Measurements from ENCODE around the gene PAH. TPM values are rescaled to one million over a fixed set of nuclear protein-coding genes. Genes with fewer than 3 reads are reported as not detected.
"Not testable (repeated sequence)": the region's sequence is repeated elsewhere in the genome, so short reads cannot be mapped to it uniquely, and the experiment has no call there.

Gene PAH
- total RNA-seq, 2 experiments from 2014 or later = not detected

DNA sequence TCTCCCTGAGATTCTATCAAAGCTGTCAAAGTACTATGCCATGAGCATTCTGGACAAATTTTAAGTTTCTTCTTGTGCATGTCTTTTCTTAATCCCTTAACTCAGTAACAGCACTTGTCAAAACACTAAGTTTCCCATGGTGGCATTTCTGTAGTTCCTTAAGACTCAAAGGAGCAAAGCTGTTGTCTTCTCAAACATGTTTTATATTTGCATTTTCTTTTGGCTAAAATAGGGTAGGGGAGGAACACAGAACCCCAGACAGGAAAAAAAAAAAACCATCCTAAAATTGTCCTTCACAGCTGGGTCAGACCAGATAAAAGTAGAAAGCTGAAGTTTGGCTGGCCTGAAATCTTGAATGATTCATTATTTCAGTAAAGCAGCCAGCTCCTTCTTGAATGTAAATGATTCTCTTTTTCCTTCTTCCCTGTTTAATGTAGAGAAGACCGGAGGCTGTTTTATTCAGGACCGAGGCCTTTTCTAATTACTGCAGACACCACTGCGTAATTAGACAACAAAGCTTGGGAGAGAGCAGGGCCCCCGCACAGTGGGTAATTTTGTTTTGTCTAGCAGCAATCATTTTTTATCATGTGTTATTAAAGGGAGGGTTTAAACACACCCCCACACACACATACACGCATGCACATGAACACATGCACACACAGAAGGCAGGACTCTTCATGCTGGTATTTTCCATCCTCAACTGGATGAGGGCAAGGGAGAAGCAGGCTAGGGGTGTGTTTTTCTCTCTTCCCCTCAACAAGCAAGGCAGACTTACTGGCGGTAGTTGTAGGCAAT lies 51.0 kb downstream of the PAH start:
- Mint-ChIP-seq H3K27ac (no peak overlapping the region), H3K9me3 (ENCODE audit: low read depth) (peaks cover 2% of the 10 kb centered on the region), H3K4me3 (no peak overlapping the region), H3K27me3 (no peaks in the 10 kb centered on the region), H3K4me1 (no peaks in the 10 kb centered on the region), H3K36me3 (no peaks in the 10 kb centered on the region)
- CTCF ChIA-PET = interaction anchor here (1.0 kb wide), 1 partner anchor 18 kb away, joined by 4 read pairs; no protein-coding TSS in a partner anchor
- ATAC-seq (no peak), DNase-seq (no peak)

DNA sequence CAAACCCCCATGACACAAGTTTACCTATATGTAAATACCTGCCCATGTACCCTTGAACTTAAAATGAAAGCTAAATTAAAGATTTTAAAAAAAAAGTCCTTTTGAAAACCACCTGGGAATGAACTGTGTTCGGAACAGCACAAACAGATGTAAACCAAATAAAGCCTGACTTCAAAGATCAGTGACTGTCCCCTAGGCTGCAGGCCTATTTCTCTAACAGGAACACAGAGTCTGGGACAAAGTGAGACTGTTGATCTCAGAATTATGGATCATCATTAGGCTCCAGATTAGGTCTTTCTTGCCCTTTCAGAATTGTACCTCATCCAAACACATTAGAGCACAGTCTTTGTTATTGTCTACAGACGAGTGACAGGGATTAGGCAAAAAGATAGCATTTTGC lies 54.6 kb downstream of the PAH start:
- CTCF ChIA-PET = no interaction called here
- DNase-seq (no peak), ATAC-seq (no peak)
- Mint-ChIP-seq H3K4me3 (no peak overlapping the region), H3K36me3 (no peaks in the 10 kb centered on the region), H3K9me3 (ENCODE audit: low read depth) (peaks cover 2% of the 10 kb centered on the region), H3K4me1 (no peaks in the 10 kb centered on the region), H3K27ac (no peak overlapping the region), H3K27me3 (no peaks in the 10 kb centered on the region)

DNA sequence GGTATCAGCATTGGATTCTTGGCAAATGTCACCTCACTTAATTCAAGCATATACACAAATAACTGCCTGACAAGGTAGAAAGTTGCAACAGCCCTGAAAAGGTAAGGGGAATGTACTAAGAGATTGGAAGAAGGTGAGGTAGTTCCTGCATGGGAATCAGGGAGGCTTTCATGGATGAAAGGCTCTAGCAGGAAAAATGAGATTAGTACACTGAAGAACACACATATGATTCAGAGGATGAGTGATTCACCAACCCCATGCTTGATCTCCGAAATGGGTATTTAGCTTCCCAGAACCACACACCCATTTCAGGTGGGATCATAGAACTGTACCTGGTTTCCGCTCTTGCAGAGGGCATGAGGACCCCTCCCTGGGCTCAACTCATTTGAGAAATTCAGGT lies 65.8 kb downstream of the PAH start:
- no peak for ATAC-seq
- Mint-ChIP-seq H3K36me3 (no peaks in the 10 kb centered on the region), H3K9me3 (ENCODE audit: low read depth) (no peaks in the 10 kb centered on the region), H3K4me3 (no peak overlapping the region), H3K27ac (no peak overlapping the region), H3K4me1 (no peaks in the 10 kb centered on the region), H3K27me3 (peaks cover 2% of the 10 kb centered on the region)
- CTCF ChIA-PET = no interaction called here
- DNase-seq = no peak

- peaks cover 2% of the 10 kb centered on the region for H3K27me3 Mint-ChIP-seq
- no peaks in the 10 kb centered on the region for H3K36me3 Mint-ChIP-seq
- no peak overlapping the region for H3K4me3 Mint-ChIP-seq
- no peak for ATAC-seq
- DNase-seq = no peak
- no peaks in the 10 kb centered on the region for H3K9me3 Mint-ChIP-seq (ENCODE audit: low read depth)
- CTCF ChIA-PET = no interaction called here
- no peak overlapping the region for H3K27ac Mint-ChIP-seq
- no peaks in the 10 kb centered on the region for H3K4me1 Mint-ChIP-seq
These were observed 67.2 kb downstream of the PAH start for GRCh38 chr12:102849722-102850447.

DNA sequence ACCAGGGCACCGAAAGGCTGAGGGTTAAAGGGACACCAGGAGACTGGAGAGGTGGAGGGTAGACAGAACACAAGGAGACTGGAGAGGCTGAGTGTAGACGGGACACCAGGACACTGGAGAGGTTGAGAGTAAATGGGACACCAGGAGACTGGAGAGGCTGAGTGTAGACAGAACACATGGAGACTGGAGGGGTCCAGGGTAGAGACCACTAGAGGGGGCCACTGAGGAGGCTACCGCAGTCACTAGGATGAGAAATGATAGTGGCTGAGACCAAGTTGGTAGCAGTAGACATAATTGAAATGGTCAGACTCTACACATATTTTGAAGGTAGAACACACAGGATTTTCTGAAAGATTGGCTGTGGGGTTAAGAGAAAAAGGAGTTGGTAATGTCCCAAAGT lies 68.2 kb downstream of the PAH start:
- Mint-ChIP-seq H3K9me3 (ENCODE audit: low read depth) (no peaks in the 10 kb centered on the region), H3K4me1 (no peaks in the 10 kb centered on the region), H3K27me3 (no peaks in the 10 kb centered on the region), H3K36me3 (no peaks in the 10 kb centered on the region), H3K27ac (no peak overlapping the region), H3K4me3 (no peak overlapping the region)
- DNase-seq (no peak), ATAC-seq (no peak)
- CTCF ChIA-PET = no interaction called here

GRCh38 chr12:102847131-102847530 lies 69.9 kb downstream of the PAH start:
- ATAC-seq (no peak), DNase-seq (no peak)
- Mint-ChIP-seq H3K4me1 (no peaks in the 10 kb centered on the region), H3K36me3 (no peaks in the 10 kb centered on the region), H3K27ac (no peak overlapping the region), H3K27me3 (no peaks in the 10 kb centered on the region), H3K4me3 (no peak overlapping the region), H3K9me3 (ENCODE audit: low read depth) (no peaks in the 10 kb centered on the region)
- CTCF ChIA-PET = no interaction called here

- CTCF ChIA-PET = no interaction called here
- ATAC-seq (no peak), DNase-seq (no peak)
- H3K4me1 Mint-ChIP-seq = no peaks in the 10 kb centered on the region
- H3K27me3 Mint-ChIP-seq = no peaks in the 10 kb centered on the region
- H3K9me3 Mint-ChIP-seq (ENCODE audit: low read depth) = no peaks in the 10 kb centered on the region
- H3K27ac Mint-ChIP-seq = no peak overlapping the region
- no peaks in the 10 kb centered on the region for H3K36me3 Mint-ChIP-seq
- no peak overlapping the region for H3K4me3 Mint-ChIP-seq
These were observed 83.2 kb downstream of the PAH start for GRCh38 chr12:102833687-102834441.

DNA sequence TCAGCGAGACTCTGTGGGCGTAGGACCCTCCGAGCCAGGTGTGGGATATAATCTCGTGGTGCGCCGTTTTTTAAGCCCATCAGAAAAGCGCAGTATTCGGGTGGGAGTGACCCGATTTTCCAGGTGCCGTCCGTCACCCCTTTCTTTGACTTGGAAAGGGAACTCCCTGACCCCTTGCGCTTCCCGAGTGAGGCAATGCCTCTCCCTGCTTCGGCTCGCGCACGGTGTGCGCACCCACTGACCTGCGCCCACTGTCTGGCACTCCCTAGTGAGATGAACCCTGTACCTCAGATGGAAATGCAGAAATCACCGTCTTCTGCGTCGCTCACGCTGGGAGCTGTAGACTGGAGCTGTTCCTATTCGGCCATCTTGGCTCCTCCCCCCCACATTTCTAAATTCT lies 84.2 kb downstream of the PAH start:
- H3K9me3 Mint-ChIP-seq (ENCODE audit: low read depth); DNase-seq; ATAC-seq; H3K27me3 Mint-ChIP-seq; H3K27ac Mint-ChIP-seq; H3K4me3 Mint-ChIP-seq; H3K4me1 Mint-ChIP-seq; CTCF ChIA-PET; H3K36me3 Mint-ChIP-seq: not testable (repeated sequence)

- Mint-ChIP-seq H3K27ac (no peak overlapping the region), H3K36me3 (peaks cover 1% of the 10 kb centered on the region), H3K4me1 (no peaks in the 10 kb centered on the region), H3K27me3 (peaks cover 42% of the 10 kb centered on the region), H3K9me3 (ENCODE audit: low read depth) (no peaks in the 10 kb centered on the region), H3K4me3 (no peak overlapping the region)
- DNase-seq = no peak
- CTCF ChIA-PET = no interaction called here
- no peak for ATAC-seq
These were observed 92.7 kb downstream of the PAH start for GRCh38 chr12:102824218-102824835.

DNA sequence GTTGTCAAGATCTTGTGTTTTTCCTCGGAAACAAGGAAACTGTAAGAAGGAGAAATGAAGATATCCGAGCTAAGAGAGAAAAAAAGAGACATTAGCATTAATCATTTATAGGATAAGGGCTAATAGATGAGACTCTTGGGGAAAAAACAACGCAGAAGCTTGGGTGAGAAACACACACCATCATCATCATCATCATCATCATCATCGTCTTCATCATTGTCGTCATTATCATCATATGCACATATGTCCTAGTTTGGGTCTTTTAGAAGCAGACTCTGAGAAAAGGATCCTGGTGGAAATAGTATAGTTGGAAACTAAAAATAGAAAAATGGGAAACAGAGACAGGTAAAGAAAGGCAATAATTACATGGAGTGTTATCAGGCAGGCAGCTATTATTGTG lies 95.9 kb downstream of the PAH start:
- H3K27ac Mint-ChIP-seq = no peak overlapping the region
- no peaks in the 10 kb centered on the region for H3K4me1 Mint-ChIP-seq
- no peaks in the 10 kb centered on the region for H3K9me3 Mint-ChIP-seq (ENCODE audit: low read depth)
- CTCF ChIA-PET = interaction anchor here (0.7 to 1.0 kb wide), 2 partner anchors 29 to 52 kb away, joined by 3 read pairs; no protein-coding TSS in a partner anchor
- peaks cover 40% of the 10 kb centered on the region for H3K27me3 Mint-ChIP-seq
- DNase-seq = no peak
- no peak overlapping the region for H3K4me3 Mint-ChIP-seq
- peaks cover 1% of the 10 kb centered on the region for H3K36me3 Mint-ChIP-seq
- ATAC-seq = no peak

GRCh38 chr12:102816816-102817434 lies 100.1 kb downstream of the PAH start:
- no peak for DNase-seq
- Mint-ChIP-seq H3K4me1 (no peaks in the 10 kb centered on the region), H3K4me3 (no peak overlapping the region), H3K27me3 (peaks cover 14% of the 10 kb centered on the region), H3K9me3 (ENCODE audit: low read depth) (no peaks in the 10 kb centered on the region), H3K36me3 (no peaks in the 10 kb centered on the region), H3K27ac (no peak overlapping the region)
- CTCF ChIA-PET = interaction anchor here (0.7 to 1.2 kb wide), 3 partner anchors 8 to 1010 kb away, joined by 3 read pairs; no protein-coding TSS in a partner anchor
- ATAC-seq = no peak

DNA sequence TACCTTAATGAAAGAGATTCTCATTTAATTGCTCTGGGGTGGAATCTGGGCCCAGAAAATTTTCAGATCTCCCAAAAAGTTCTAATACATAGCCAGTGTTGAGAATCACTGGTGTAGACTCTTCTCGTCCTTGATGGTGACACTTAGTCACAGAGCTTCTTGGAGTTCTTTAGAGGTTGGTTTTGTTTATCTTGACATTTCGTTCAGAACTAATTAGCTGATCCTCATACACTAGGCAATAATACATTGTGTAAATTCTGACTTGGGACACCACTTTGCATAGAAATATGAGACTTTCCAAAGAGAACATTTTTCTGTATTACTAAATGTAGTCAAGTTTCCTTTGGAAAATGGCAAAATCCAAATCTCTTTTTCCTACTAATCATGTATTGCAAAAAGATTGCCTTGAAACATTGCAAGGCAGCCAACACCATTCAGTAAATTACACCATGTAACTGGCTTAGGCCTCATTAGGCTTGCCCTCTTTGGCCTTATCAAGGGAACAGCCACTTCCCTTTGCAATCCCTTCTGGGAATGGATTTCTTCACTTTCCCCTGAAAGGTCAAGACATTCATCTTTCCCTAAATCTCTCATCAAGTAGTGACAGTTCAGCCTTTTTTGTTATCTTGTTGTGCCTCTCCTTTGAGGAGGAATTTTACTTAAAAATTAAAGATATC lies 102.2 kb downstream of the PAH start:
- CTCF ChIA-PET = no interaction called here
- Mint-ChIP-seq H3K36me3 (no peaks in the 10 kb centered on the region), H3K4me3 (no peak overlapping the region), H3K9me3 (ENCODE audit: low read depth) (no peaks in the 10 kb centered on the region), H3K27me3 (peaks cover 15% of the 10 kb centered on the region), H3K27ac (no peak overlapping the region), H3K4me1 (no peaks in the 10 kb centered on the region)
- ATAC-seq (no peak), DNase-seq (no peak)

All from activated CD8-positive, alpha-beta memory T cell treated with anti-CD3 and anti-CD28 coated beads, Interleukin-2, amount 10 ng/mL, durations not matched to agents 7 days and 5 days (primary cell).